NCI-H1105 treated with DMSO at 0.1 percent for 48 hours (cell line): ENCODE measurements around the gene MGST3.
"Not testable (repeated sequence)": the region's sequence is repeated elsewhere in the genome, so short reads cannot be mapped to it uniquely, and the experiment has no call there.

Experiments used
- DNase-seq: peaks from one replicate; lab custom pipeline; 2025; lab: John Stamatoyannopoulos, UW

The MGST3 gene

DNA sequence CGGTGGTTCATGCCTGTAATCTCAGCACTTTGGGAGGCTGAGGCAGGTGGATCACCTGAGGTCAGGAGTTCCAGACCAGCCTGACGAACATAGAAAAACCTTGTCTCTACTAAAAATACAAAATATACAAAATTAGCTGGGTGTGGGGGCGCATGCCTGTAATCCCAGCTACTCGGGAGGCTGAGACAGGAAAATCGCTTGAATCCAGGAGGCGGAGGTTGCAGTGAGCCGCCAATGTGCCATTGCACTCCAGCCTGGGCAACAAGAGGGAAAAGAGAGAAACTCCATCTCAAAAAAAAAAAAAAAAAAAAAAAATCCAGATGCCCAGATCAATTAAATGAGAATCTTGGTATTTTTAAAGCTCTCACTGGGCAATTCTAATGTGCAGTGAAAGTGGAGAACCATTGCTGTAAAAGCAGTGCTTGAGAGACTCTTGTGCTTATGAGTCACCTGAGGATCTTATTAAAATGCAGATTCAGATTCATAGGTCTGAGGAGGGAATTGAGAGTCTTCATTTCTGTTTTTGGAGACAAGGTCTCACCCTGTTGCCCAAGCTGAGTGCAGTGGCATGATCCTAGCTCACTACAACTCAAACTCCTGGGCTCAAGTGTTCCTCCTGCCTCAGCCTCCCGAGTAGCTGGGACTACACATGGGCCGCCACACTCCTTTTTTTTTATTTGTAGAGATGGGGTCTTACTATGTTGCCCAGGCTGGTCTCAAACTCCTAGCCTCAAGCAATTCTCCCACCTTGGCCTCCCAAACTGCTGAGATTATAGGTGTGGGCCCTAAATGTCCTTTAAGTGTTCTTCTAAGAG, 27.9 kb downstream of the MGST3 start:
- DNase-seq: not testable (repeated sequence)

DNA sequence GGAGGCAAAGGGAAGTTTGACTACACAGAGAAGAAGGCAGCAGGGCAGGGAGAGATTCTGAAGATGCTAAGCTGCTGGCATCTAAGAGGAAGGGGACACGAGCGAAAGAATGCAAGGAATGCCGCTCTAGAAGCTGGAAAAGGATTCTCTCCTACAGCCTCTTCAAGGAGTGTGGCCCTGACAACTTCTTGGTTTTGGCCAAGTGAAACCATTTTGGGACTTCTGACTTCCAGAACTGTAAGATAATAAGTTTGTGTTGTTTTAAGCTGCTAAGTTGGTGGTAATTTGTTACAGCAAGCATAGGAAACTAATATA, 28.5 kb downstream of the MGST3 start:
- DNase-seq: no peak

DNA sequence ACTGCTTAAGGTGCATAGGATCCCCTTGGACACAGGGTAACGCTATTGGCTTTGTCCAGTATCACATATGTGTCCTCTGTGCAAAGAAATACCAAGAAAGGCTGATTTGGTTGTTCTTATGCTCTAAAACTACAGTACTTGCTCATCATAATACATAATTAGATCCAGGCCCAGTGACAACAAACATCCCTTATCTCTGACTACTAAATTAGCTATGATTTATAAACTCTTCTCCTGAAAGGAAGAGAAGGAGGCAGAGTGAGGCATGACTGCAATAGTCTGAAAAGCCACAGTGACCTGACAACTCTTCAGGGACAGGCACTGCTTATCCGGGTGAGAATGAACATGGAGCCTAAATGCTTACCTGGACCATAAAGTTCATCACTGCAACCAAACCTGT, 30.7 kb downstream of the MGST3 start:
- DNase-seq: no peak

DNA sequence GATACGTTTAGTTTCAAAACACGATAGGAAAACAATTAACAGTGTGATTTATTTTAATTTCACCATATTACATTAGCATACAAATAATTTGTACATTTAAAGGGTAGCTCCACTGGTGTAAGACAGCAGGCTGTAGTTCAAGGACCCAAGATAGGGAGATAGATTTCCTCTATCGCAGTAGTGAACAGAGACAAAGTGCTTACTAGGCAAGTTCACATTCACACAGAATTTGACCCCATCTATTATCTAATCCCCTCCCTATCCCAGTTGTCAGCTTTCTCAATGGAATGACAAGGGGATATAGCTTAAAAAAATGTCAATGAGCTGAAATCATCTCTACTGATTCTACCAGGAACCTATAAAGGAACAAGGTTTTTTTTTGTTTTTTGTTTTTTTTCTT, 31.2 kb downstream of the MGST3 start:
- DNase-seq: no peak

DNA sequence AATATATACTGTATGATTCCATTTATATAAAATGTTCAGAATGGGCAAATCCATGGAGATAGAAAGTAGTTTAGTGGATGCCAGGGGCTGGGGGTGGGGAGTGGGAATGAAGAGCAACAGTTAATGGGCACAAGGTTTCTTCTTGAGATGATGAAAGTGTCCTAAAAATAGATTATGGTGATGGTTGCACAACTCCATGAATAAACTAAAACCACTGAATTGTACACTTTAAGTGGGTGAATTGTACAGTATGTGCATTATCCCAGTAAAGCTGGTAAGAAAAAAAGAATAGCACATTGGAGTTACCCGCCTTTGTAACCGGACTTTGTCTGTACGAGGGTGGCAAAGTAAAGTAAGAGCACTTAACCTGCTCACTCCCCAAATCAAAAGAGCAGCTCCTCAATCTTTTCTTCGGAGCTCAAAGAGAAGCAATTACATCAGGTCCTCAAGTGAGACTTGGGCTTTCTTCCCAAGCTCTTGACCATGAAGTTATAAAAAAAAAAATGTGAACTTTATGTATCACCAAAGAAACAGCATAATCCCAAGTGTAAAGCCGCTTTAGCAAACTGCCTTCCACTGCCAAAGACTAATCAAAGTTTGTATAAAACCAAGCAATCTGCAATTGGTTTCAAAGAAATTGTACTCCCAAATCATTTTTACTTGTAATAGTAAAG, 35.3 kb downstream of the MGST3 start:
- no peak for DNase-seq

DNA sequence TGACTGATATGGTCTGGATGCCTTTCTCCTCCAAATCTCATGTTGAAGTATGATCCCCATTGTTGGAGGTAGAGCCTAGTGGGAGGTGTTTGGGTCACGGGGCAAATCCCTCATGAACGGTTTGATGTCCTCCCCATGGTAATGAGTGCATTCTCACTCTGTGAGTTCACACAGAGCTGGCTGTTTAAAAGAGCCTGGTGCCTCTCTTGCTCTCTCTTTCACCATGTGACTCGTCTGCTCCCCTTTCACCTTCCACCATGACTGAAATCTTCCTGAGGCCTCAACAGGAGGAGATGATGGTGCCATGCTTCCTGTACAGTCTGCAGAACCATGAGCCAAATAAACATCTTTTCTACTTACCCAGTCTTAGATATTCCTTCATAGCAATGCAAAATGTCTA, 37.1 kb downstream of the MGST3 start:
- DNase-seq: no peak

DNA sequence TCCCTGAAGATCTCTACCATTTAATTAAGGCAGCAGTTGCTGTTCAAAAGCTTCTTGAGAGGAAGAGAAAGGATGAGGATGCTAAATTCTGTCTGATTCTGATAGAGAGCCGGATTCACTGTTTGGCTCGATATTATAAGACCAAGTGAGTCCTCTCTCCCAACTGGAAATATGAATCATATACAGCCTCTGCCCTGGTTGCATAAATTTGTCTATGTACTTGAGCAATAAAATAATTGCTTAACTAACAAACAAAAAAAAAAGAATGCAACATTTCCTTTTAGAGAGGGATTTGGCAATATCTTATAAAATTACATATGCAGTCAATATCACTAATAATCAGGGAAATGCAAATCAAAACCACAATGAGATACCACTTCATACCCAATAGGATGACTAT, 40.5 kb downstream of the MGST3 start:
- DNase-seq: no peak

DNA sequence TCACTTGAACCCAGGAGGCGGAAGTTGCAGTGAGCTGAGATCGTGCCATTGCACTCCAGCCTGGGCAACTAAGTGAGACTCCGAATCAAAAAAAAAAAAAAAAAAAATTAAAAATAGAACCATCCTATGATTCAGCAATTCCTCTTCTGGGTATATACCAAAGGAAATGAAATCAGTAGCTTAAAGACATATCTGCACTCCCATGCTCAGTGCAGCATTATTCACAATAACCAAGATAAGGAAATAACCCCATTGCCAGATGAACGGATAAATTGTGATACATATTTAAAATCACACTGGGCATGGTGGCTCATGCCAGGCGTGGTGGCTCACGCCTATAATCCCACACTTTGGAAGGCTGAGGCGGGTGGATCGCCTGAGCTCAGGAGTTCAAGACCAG, 43.6 kb downstream of the MGST3 start:
- DNase-seq: no peak

DNA sequence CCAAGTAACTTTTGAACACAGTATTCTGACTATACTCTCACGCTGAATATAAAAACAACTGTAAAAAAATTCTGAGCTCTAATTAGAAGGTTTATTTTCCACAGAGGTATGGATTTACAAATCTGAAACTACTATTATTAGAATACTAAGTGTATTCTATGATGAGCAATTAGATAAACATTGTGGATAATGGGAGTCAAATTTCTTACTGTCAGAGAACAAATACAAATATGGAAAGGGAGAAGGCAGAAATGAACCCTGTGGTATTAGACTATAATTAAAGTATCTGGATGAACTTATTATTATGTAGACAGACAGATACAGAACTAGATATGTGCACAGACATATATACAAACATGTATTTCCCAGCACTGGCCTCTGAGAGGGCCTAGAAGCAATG, 44.8 kb downstream of the MGST3 start:
- DNase-seq: no peak

DNA sequence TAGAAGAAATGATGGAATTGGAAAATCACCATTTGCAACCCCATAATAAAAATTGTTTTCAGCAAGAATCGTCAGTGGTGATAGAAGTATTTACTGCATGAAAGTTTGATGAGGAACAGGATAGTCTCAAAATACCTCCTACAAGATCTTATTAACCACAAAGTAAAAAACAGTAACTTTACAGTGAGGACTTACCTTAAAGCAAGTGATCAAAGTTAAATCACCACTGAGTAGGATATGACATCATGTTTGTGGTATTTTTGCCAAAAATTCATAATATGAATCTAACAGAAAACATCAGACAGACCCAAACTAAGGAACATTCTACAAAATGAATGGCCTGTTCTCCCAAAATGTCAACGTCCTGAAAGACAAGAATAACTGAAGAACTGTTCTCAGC, 47.5 kb downstream of the MGST3 start:
- DNase-seq: no peak

DNA sequence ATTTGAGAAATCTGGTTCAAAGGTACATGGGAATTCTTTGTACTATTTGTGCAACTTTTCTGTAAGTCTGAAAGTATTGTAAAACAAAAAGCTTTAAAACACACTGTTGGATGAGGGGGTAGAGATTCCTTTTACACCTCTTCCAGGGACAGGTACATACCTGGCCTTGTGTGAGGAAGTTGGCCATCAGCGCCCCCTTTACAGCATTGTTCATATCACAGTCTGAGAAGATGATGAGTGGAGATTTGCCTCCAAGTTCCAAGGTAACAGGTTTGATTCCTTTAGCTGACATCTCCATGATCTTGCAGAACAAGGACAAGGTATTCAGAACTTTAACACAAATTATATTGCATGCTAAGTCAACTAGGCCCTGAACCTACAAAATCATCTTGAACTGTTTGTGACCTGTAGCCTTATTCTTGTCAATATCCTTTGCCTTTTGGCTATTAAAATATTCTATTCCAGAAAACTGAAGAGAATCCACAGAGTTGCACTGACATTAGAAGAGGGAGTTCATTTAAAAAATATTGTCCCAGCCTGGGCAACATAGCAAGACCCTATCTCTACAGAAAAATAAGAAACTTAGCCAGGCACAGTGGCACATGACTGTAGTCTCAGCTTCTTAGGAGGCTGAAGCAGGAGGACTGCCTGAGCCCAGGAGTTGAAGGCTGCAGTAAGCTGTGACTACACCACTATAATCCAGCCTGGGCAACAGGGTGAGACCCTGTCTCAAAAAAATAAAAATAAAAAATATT, 48.4 kb downstream of the MGST3 start:
- DNase-seq: no peak

DNA sequence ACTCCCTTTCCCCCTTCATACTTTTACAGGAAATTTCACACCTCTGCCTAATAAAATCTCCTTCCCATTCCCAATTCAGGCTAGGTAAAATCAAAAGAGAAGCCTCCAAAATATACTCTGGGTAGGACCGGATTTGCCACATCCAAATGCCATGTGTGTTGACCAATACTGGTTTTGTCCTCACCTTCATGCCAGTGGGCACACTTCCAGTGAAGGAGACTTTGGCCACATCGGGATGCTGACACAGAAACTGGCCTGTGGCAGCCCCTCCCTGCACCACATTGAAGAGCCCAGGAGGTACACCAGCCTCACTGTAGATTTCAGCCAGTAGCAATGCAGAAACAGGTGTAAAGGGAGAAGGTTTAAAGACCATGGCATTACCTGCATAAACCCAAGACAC, 49.3 kb downstream of the MGST3 start:
- DNase-seq: no peak

DNA sequence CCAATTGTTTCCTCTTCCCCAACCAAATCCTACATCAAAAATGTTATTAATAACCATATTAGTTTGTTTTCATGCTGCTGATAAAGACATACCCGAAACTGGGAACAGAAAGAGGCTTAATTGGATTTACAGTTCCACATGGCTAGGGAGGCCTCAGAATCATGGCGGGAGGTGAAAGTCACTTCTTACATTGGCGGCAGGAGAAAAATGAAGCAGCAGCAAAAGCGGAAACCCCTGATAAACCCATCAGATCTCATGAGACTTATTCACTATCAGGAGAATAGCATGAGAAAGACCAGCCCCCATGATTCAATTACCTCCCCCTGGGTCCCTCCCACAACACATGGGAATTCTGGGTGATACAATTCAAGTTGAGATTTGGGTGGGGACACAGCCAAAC, 49.7 kb downstream of the MGST3 start:
- not testable (repeated sequence) for DNase-seq

DNA sequence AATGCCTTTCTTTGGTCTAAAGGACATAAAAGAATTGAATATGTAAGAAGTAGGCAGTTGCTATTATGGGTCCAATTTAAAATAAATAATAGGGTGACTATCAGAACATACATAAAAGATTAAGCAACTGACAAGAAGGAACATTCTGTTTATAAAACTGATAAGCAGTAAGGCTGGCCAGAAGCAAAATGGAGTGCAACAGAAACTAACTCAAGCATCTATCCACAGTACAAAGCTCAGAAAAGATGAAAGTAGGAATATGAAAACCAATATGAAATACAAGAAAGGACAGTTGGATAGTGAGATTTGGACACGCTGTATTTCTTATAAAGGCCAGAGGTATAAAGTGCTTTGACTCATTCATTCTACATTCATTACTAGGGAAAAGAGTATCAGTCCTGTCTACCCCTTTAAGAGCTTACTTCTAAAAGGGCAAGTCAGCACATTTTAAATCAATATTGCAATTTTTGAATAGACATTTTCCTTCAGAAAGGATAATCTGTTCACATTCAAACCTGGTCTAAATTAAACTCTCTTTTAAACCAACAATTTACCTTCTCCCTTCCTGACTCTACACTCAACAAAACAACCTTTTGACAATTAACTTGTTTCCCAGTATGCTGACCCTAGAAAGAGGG, 52.9 kb downstream of the MGST3 start:
- no peak for DNase-seq

DNA sequence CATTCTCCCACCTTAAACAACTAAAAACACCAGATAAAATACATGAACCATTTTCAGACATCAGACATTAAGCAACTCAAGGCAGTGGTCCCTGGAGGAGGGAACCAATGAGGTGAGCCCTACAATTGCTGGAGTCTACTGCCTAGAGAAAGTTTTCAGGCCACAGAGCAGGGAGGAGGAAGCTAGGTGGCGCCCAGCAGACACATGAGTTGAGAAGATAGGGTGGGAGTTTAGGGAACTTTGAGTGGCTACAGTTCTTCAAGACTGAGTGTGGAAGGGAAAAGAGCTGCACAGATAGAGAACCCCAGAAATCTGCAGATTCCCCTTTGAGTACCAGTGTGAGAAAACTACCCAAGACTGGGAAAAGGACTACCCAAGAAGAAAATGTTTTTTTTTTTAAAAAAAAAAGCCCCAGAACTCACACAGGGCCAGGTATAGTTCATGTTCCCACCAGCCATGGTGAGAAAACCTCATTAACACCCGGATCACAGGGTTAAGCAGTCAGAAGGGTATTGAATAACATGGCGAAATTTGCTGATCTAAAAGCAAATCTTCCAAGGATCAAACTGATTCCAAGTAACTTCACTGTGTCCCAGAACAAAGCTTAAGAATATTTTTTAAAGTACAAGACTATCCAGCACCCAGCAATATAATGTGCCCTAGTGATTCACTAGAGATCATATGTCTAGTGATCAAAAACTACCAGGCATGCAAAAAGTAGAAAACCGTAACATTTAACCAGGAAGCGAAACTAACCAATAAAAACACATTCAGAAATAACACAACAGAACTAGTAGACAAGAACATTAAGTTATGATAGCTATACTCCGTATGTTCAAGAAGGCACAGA, 55.3 kb downstream of the MGST3 start:
- no peak for DNase-seq

DNA sequence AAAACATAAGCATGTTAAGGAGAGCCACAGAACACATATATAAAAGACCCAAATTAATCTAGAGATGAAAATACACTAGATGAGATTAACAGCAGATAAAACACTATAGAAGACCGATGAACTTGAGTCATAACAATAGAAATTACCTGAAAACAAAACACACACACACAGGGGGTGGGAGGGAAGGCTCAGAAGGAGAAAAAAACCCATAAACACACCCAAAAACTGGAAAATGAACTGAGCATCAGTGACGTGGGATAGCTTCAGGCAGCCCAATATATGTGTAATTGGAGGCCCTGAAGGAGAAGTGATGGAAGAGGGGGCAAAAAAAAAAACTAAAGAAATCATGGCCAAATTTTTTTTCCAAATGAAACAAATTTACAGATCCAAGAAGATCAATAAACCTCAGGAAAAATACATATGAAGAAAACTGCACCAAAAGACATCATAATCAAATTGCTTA, 56.0 kb downstream of the MGST3 start:
- no peak for DNase-seq

DNA sequence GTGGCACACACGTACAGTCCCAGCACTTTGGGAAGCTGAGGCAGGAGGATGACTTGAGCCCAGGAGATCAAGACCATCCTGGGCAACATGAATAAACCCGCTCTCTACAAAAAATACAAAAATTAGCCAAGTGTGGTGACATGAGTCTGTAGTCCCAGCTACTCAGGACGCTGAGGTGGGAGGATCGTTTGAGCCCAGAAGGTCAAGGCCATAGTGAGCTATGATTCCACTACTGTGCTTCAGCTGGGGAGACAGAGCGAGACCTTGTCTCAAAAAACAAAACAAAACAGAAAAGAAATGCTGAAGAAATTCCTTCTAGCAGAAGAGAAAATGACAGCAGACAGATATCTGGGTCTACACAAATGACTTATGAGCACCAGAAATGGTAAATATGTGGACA, 57.0 kb downstream of the MGST3 start:
- DNase-seq: no peak

DNA sequence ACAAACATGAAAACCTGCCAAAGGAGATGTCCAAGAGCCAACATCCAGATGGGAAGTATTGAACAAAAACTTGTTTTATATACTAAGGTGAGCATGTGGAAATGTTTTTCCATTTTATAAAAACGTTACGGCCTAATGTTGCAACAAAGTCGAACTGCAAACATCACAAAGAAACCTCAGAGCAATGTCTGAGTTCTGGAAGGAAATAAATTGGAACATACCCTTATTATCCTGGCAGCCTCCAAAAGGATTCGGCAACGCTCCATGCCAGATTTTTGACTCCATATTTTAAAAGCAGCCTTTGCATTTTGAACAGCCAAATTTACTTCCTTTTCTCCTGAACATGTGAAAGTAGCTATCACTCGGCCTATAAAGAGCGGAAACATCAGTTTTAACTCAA, 64.0 kb downstream of the MGST3 start:
- DNase-seq: no peak

DNA sequence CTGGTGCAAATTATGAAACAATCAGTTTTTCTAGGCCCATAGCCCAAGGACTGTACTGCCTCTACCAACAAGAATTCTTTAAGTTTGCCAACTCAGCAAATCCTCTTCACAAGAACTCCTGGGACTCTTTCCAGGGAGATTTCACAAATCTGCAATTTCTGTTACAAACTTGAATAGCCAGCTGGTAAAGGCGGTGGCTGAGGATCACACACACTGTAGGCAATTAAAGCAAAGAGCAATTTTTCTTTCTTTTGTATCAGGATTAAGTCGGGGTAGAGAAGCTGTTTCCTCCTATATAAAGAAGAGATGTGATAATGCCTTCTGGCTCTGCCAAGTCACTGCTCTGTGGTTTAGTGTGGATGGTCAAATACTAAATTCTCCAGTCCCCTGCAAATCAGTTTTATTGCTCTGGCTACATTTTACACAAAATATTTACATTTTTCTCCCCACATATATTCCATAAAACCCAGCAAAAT, 65.6 kb downstream of the MGST3 start:
- DNase-seq: peak; percentile 28

DNA sequence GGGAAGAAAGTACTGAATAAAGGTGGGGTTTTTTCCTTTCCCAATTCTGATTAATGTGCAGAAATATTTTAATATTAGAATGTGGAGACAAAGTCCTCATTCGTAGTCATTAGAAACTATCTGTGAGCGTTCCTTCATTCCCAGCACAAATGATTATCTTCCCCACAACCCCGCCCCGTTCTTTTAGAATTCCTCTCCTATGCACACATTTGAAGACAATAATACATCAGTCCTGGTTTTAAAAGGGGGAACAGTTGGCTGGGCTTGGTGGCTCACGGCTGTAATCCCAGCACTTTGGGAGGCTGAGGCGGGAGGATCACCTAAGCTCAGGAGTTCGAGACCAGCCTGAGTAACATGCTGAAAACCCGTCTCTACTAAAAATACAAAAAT, 66.5 kb downstream of the MGST3 start:
- DNase-seq: no peak
